HG03442 (cell line): ENCODE data around the gene SLMAP.

Experiments
- ATAC-seq: cut with Tn5 transposase; IDR thresholded peaks from one replicate; pipeline ENCODE4 v1.9.1; 2021; ENCODE audit warnings: mild to moderate bottlenecking, moderate library complexity; ENCODE audit not compliant: unreplicated experiment

The SLMAP gene, protein sequence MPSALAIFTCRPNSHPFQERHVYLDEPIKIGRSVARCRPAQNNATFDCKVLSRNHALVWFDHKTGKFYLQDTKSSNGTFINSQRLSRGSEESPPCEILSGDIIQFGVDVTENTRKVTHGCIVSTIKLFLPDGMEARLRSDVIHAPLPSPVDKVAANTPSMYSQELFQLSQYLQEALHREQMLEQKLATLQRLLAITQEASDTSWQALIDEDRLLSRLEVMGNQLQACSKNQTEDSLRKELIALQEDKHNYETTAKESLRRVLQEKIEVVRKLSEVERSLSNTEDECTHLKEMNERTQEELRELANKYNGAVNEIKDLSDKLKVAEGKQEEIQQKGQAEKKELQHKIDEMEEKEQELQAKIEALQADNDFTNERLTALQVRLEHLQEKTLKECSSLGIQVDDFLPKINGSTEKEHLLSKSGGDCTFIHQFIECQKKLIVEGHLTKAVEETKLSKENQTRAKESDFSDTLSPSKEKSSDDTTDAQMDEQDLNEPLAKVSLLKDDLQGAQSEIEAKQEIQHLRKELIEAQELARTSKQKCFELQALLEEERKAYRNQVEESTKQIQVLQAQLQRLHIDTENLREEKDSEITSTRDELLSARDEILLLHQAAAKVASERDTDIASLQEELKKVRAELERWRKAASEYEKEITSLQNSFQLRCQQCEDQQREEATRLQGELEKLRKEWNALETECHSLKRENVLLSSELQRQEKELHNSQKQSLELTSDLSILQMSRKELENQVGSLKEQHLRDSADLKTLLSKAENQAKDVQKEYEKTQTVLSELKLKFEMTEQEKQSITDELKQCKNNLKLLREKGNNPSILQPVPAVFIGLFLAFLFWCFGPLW

GRCh38 chr3:57755741-57756527 lies at the start of gene SLMAP:
Gene SLMAP (plus strand): TSS chr3:57756309. CDS start chr3:57757652, 1,343 bp downstream.
- peak; percentile 89 for ATAC-seq

GRCh38 chr3:57706462-57706861 lies 49.6 kb upstream of the SLMAP start:
- ATAC-seq: no peak

- no peak for ATAC-seq
Observed at GRCh38 chr3:57709031-57709430, 47.1 kb upstream of the SLMAP start.

DNA sequence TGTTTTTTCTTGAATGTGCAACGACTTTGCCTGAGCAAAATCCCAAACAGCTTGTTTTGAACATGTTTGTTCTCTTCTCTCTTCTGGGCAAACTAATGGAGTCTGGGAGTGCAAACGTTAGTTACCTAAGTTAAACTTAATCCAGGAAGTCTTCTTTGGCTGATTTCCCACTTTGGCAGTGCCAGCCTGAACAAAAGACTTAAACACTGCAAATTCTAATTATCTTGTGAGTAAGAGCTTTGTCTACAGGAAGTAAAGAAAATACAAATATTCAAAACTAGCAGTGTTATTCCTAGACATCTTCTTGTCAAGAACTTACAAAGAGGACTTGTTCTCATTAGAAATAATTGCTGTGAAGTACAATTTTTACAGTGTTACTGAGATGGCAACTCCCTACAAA lies 46.5 kb upstream of the SLMAP start:
- no peak for ATAC-seq

- no peak for ATAC-seq
Observed at GRCh38 chr3:57715686-57716085, 40.4 kb upstream of the SLMAP start.

DNA sequence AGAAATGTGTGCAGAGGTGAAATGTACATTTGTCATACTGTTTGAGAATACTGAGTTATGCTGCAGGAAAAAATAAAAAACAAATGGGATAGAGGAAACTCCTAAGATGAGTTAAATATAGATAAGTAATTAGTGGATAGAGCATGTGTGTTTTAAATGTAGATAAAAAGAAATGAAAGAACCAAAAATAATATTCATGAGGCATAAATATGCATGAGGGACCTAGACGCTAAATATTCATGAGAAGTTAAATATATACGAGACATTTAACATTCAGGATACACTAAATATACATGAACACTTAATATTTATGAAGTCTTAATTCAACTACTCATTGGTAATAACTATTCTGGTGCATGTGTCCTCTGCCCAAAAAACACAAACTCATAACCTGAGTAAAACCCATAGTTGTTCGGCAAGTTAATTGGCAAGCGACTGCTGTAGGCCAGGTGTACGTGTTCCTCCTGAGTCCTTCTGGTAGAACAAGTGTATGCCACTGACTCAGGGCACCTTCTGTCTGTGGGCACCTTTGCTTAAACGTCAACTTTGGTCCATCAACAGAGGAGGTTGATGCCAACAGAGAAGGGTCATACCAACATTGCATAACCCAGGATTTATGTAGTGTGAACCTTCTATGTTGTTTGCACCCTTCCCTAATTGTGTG lies 38.8 kb upstream of the SLMAP start:
- no peak for ATAC-seq

- no peak for ATAC-seq
Observed at GRCh38 chr3:57718118-57718517, 38.0 kb upstream of the SLMAP start.

DNA sequence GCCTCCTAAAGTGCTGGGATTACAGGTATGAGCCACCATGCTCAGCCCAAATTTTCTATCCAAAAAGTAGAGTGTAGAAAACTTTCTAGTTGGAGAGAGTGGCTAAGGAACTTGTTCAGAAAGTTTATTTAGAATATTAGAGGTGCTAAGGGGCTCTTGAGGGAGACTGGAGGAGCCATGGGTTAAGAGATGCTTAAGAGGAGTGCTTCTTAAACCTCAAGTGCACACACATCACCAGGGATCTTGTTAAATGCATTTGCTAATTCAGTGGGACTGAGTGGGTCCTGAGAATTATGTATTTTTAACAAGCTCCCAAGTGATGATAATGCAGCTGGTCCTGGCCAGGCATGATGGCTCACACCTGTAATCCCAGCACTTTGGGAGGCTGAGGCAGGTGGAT lies 29.7 kb upstream of the SLMAP start:
- no peak for ATAC-seq

GRCh38 chr3:57727106-57727505 lies 29.0 kb upstream of the SLMAP start:
- no peak for ATAC-seq

GRCh38 chr3:57729334-57730045 lies 26.6 kb upstream of the SLMAP start:
- ATAC-seq: no peak

- no peak for ATAC-seq
Observed at GRCh38 chr3:57730682-57731081, 25.4 kb upstream of the SLMAP start.

DNA sequence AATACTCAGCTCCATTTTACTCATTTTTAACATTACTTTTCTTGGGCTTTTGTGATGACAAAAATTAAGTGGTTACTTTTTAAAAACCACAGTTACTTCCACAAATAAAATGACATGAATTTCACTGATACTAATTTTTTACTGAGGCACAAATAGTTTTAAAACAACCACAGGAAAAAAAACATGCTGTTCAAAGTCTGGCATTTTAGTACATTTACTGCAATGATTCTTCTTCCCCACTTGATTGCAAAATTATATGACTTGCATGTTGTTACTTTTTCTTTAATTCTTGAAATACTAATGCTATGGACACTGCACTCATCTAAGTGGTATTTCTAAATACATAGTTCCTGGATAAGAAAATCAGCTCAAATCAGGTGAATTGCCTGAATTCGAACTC lies 24.8 kb upstream of the SLMAP start:
- no peak for ATAC-seq

- ATAC-seq: no peak
Observed at GRCh38 chr3:57733790-57734189, 22.3 kb upstream of the SLMAP start.

- no peak for ATAC-seq
Observed at GRCh38 chr3:57735405-57735804, 20.7 kb upstream of the SLMAP start.

DNA sequence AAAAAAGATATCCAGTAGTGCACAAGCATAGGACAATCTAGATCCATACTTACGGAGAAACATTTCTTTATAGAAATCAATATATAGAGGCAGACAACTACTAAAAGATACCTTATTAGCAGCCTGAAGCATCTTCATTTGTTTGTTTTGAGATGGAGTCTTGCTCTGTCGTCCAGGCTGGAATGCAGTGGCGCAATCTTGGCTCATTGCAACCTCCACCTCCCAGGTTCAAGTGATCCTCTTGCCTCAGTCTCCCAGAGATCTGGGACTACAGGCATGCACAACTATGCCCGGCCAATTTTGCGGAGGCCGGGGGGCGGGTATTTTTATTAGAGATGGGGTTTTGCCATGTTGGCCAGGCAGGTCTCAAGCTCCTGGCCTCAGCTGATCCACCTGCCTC lies 18.3 kb upstream of the SLMAP start:
- ATAC-seq: no peak

- no peak for ATAC-seq
Observed at GRCh38 chr3:57738391-57738790, 17.7 kb upstream of the SLMAP start.

- ATAC-seq: no peak
Observed at GRCh38 chr3:57740027-57740426, 16.1 kb upstream of the SLMAP start.

DNA sequence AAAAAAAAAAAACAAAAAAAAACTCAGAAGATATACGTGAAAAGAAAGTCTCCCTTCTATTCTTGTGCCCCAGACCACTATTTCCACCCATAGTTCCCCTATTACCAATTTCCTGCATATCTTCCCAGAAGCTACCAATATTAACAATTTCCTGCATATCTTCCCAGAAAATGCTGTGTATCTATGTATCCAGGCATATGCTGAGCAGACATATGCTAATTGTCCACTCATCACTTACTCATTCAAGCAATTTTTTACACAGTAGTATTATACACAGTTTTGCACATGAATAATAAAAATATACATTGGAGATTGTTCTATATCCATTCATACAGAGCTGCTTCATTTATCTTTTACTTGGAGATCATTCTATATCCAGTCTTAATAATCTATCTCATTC lies 12.6 kb upstream of the SLMAP start:
- no peak for ATAC-seq

DNA sequence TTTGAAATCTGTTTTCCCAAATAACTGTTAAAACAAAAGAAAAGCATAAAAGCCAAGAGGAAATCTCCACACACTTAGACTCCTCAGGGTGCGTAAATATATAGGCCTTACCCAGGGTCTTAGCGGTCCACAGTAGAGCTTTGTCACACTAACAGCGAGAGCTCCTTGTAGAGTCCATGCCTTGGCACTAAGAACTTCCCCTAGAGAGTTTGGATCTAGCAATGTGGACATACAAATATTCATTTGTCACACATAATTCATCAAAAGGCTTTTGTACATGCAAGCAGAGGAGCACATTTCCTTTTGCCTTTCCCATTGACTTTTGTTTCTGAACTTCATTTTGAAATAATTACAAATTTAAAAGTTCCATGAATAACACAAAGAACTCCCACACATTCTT lies 11.0 kb upstream of the SLMAP start:
- no peak for ATAC-seq
